Measurements from ENCODE around the gene COL5A1.

Gene COL5A1

DNA sequence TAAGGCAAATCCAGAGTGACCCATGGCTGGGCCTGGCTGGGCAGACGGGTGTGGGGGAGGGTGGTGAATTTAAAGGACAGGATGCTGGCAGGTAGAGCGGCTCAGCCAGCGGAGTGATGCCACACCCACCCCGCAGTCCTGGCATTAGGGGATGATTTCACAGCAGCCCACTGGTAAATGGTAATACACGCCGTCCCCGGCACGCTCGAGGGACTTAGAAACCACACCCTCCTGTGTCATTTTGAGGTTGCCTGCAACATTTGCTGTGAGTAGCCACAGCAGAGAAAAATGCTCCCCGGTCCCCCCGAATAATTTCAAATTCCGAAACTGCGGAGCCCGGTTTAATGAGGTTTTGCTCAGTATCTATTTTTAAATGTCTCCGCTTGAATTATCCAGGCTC lies 167.7 kb downstream of the COL5A1 start:
- ATAC-seq (ENCODE audit: insufficient read depth, low read depth) = no peak
- Histone ChIP-seq H4K20me1 (ENCODE audit: insufficient read depth, low read length) (no peaks in the 10 kb centered on the region; the same call in 1 of the 2 replicates), H3K27ac (ENCODE audit: low read length) (no peak overlapping the region), H3K36me3 (ENCODE audit: insufficient read depth, low read length) (no peaks in the 10 kb centered on the region), H3K9ac (ENCODE audit: low read depth, low read length) (no peak overlapping the region), H3K27me3 (ENCODE audit: insufficient read depth, low read length, poor library complexity) (no peaks in the 10 kb centered on the region), H3K4me2 (ENCODE audit: insufficient read depth, low read length) (no peak overlapping the region), H3K4me1 (ENCODE audit: insufficient read depth, low read length) (no peaks in the 10 kb centered on the region), H3K9me3 (ENCODE audit: insufficient read depth, low read length, severe bottlenecking) (no peaks in the 10 kb centered on the region), H2AFZ (ENCODE audit: low read depth, low read length) (no peak overlapping the region), H3K79me2 (ENCODE audit: insufficient read depth, low read length) (no peaks in the 10 kb centered on the region), H3K4me3 (ENCODE audit: low read depth in 1 of 2, low read length in 2 of 2) (no peak overlapping the region)
- no peak for DNase-seq
- TF ChIP-seq, protein P1, sequence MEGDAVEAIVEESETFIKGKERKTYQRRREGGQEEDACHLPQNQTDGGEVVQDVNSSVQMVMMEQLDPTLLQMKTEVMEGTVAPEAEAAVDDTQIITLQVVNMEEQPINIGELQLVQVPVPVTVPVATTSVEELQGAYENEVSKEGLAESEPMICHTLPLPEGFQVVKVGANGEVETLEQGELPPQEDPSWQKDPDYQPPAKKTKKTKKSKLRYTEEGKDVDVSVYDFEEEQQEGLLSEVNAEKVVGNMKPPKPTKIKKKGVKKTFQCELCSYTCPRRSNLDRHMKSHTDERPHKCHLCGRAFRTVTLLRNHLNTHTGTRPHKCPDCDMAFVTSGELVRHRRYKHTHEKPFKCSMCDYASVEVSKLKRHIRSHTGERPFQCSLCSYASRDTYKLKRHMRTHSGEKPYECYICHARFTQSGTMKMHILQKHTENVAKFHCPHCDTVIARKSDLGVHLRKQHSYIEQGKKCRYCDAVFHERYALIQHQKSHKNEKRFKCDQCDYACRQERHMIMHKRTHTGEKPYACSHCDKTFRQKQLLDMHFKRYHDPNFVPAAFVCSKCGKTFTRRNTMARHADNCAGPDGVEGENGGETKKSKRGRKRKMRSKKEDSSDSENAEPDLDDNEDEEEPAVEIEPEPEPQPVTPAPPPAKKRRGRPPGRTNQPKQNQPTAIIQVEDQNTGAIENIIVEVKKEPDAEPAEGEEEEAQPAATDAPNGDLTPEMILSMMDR (IDR thresholded peaks at IDR 0.05; ENCODE audit: borderline replicate concordance, extremely low read depth, low read length, poor library complexity, severe bottlenecking) = no peak
- TF ChIP-seq EZH2 (IDR thresholded peaks at IDR 0.05; ENCODE audit: borderline replicate concordance, low read depth, low read length, severe bottlenecking) = no peak

DNA sequence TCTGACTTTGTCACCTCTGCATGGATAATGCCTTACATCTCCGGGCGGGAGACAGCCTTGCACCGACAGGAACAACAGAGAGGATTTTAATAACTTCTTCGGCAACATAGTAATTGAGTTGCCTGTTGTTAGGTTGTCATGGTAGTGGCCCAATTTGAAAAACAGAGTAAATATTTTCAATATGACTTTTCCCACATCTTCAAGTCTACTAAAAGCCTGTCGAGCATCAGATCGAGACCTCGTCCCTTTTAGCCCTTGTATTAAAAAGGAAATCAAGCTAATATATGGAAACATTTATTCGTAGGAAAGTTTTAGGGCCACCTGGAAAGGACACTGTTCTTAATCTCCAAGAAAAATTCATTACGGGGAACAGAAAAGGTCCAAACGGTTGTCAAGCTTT lies 168.2 kb downstream of the COL5A1 start:
- no peak overlapping the region for H3K9ac ChIP-seq (ENCODE audit: low read depth, low read length)
- no peak for TF ChIP-seq EZH2 (IDR thresholded peaks at IDR 0.05; ENCODE audit: borderline replicate concordance, low read depth, low read length, severe bottlenecking)
- TF ChIP-seq, protein P1 (IDR thresholded peaks at IDR 0.05; ENCODE audit: borderline replicate concordance, extremely low read depth, low read length, poor library complexity, severe bottlenecking) = no peak
- H3K4me2 ChIP-seq (ENCODE audit: insufficient read depth, low read length) = no peak overlapping the region
- no peak overlapping the region for H3K4me3 ChIP-seq (ENCODE audit: low read depth in 1 of 2, low read length in 2 of 2)
- no peak for ATAC-seq (ENCODE audit: insufficient read depth, low read depth)
- no peaks in the 10 kb centered on the region for H3K36me3 ChIP-seq (ENCODE audit: insufficient read depth, low read length)
- H3K27ac ChIP-seq (ENCODE audit: low read length) = no peak overlapping the region
- H3K9me3 ChIP-seq (ENCODE audit: insufficient read depth, low read length, severe bottlenecking) = no peaks in the 10 kb centered on the region
- H2AFZ ChIP-seq (ENCODE audit: low read depth, low read length) = no peak overlapping the region
- H3K4me1 ChIP-seq (ENCODE audit: insufficient read depth, low read length) = no peaks in the 10 kb centered on the region
- H3K27me3 ChIP-seq (ENCODE audit: insufficient read depth, low read length, poor library complexity) = no peaks in the 10 kb centered on the region
- no peak for DNase-seq
- H4K20me1 ChIP-seq (ENCODE audit: insufficient read depth, low read length) = no peaks in the 10 kb centered on the region; the same call in 1 of the 2 replicates
- H3K79me2 ChIP-seq (ENCODE audit: insufficient read depth, low read length) = no peaks in the 10 kb centered on the region

DNA sequence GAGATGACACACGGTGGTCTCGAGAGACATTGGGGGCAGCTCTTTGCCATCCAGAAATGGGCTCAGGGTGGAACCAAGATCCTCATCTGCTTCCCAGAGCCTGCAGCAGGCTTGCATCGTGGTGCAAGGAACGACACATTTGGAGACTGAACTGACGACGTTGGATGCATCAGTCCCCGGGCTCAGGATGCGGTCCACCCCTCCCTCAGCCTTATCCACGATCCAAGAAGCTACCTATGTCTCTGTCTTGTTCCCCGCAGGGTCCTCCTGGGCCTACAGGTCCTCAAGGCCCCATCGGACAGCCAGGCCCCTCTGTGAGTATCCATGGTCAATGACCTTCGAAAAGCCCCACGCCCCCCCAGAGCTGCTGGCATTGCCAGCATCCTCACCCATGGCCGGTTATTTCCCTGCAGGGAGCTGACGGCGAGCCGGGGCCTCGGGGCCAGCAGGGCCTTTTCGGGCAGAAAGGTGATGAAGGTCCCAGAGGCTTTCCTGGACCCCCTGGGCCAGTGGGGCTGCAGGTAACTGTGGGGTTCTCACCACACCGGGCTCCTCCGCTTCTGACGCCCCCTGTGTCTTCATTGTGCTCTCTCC lies 169.6 kb downstream of the COL5A1 start:
- Histone ChIP-seq H3K36me3 (ENCODE audit: insufficient read depth, low read length) (no peaks in the 10 kb centered on the region), H3K27ac (ENCODE audit: low read length) (no peak overlapping the region)
- no peak for ATAC-seq (ENCODE audit: insufficient read depth, low read depth)

More for the DNA sequence above, 169.6 kb downstream of the COL5A1 start:
- H2AFZ ChIP-seq (ENCODE audit: low read depth, low read length) = no peak overlapping the region
- DNase-seq = no peak
- H3K27me3 ChIP-seq (ENCODE audit: insufficient read depth, low read length, poor library complexity) = no peaks in the 10 kb centered on the region
- TF ChIP-seq, protein P1 (IDR thresholded peaks at IDR 0.05; ENCODE audit: borderline replicate concordance, extremely low read depth, low read length, poor library complexity, severe bottlenecking) = no peak
- TF ChIP-seq EZH2 (IDR thresholded peaks at IDR 0.05; ENCODE audit: borderline replicate concordance, low read depth, low read length, severe bottlenecking) = no peak
- no peaks in the 10 kb centered on the region for H3K79me2 ChIP-seq (ENCODE audit: insufficient read depth, low read length)
- H3K4me1 ChIP-seq (ENCODE audit: insufficient read depth, low read length) = no peaks in the 10 kb centered on the region
- no peaks in the 10 kb centered on the region for H3K9me3 ChIP-seq (ENCODE audit: insufficient read depth, low read length, severe bottlenecking)
- no peaks in the 10 kb centered on the region; the same call in 1 of the 2 replicates for H4K20me1 ChIP-seq (ENCODE audit: insufficient read depth, low read length)
- H3K4me3 ChIP-seq (ENCODE audit: low read depth in 1 of 2, low read length in 2 of 2) = no peak overlapping the region
- no peak overlapping the region for H3K9ac ChIP-seq (ENCODE audit: low read depth, low read length)
- H3K4me2 ChIP-seq (ENCODE audit: insufficient read depth, low read length) = no peak overlapping the region

Measured in DND-41 (cell line).